Hypothalamus (tissue), 51 donors: ENCODE results near the gene INPP5F.

ENCODE experiments used
- DNase-seq, 51 donors: peaks; one replicate each; lab custom pipeline; 2025; lab: John Stamatoyannopoulos, UW

INPP5F gene

GRCh38 chr10:119806334-119807130 lies 80.7 kb downstream of the INPP5F start:
- no peak for DNase-seq

DNA sequence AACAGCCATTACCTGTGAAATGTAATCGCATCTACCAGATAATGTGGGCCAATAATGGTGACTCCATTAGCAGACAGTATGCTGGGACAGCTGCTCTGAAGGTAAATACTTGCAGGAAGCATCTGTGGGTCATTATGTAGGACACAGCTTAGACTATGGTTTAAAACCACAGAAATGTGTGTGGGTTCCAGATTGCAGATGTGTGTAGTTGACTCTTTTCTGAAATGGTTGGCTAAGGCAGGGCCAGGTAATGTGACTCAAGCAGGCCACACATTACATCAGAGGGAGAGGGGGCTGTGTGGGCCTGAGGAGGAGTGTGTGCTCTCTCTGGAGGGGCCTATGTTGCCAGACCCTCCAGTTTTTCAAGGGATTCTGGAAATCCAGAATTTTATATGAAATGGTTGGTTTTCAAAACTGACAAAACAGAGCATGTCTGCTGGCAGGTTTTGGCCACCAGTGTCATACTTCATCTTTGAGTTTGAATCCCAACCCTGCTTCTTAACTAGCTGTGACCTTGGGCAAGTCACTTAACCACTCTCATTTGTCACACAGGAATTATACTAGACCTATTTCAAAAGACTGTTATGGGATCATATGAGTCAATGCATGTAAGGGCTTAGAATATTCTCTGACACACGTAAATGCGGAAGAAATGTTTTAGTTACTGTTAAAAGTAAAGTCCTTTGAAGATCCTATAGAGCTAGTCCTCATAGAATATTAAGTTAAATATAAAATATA lies 82.3 kb downstream of the INPP5F start:
- DNase-seq: no peak

GRCh38 chr10:119811122-119811521 lies 85.3 kb downstream of the INPP5F start:
- no peak for DNase-seq

DNA sequence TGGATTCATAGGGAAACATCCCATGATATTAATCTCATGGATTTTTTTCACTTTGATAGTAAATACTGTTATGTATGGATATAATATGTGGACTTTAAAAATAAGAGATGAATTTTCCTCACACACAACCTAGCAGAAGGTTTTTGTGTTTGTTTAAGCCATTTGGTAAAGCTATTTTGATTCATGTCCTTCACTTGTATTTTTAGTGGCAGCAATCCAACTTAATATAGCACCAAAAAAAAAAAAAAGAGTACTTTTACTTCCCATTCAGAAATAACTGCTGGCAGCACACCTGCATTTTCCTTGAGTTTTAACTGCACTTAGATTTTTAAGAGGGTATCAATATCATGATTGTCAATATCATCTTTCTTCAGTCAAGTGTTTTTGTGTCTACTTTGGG lies 86.8 kb downstream of the INPP5F start:
- no peak for DNase-seq

DNA sequence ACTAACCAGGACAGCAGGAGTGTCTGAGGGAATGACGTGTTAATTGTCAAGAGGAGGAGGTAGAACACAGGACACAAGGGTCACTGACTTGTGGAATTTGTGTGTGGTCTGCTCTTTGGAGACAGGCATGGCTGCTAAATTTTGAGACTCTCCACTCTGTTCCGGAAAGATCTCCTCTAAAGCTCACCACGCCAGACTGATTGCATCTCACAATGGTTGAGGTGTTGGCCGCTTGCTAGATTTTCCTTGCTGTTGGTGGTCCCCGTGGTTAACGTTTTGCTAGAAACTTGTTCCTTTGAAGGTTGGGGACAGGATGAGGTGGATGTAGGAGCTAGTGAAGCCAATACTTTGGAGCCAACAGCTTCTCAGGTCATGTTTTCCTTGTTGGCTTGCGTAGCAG lies 89.8 kb downstream of the INPP5F start:
- no peak for DNase-seq

GRCh38 chr10:119817991-119818888 lies 92.4 kb downstream of the INPP5F start:
- DNase-seq: peak in 44 of 51 donors; percentile 6 to 74 (median 40)

- DNase-seq: peak in 1 of 51 donors; percentile 70
Measured at GRCh38 chr10:119818889-119819270, 93.0 kb downstream of the INPP5F start.

DNA sequence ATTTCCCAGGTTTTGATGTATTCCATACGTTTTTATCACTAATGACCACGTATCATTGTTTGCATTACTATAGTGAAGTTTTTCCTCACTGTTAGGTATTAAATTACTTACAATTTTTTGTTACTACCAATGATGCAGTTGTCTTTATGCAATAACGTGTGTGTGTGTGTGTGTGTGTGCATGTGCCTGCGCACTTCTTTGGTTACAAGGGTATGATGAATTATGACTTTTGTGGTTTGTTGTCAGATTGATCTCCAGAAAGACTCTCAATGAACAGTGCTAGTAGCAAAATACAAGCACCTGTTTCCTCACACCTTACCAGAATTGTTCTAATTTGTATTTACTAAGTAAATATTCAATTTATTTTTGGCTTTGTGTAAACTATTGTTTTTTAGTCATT lies 95.3 kb downstream of the INPP5F start:
- DNase-seq: no peak

- DNase-seq: no peak
Measured at GRCh38 chr10:119824299-119824698, 98.4 kb downstream of the INPP5F start.

GRCh38 chr10:119826771-119827170 lies 100.9 kb downstream of the INPP5F start:
- no peak for DNase-seq

GRCh38 chr10:119827430-119827829 lies 101.6 kb downstream of the INPP5F start:
- DNase-seq: no peak

GRCh38 chr10:119829429-119829828 lies 103.6 kb downstream of the INPP5F start:
- no peak for DNase-seq

DNA sequence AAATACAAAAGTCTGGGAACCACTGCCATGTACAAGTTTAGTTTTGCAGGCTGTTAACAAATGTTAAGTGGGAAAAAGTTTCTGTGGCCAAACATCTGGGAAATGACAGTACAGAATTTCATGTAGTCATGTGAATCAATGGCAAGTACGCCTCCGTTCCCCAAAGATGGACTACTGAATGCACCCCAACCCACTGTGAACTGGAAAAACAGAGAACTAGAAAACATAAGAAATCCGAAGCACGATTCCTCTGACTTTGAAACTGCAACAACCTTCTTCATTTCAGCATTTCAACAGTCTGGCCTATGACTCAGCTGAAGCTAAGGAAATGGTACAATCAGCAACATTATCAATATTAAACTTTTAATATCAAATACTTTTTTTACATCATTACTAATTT lies 105.0 kb downstream of the INPP5F start:
- no peak for DNase-seq

GRCh38 chr10:119831656-119832055 lies 105.8 kb downstream of the INPP5F start:
- peak in 3 of 51 donors; percentile 1 to 22 (median 11) for DNase-seq

- DNase-seq: no peak
Measured at GRCh38 chr10:119832951-119833350, 107.1 kb downstream of the INPP5F start.

DNA sequence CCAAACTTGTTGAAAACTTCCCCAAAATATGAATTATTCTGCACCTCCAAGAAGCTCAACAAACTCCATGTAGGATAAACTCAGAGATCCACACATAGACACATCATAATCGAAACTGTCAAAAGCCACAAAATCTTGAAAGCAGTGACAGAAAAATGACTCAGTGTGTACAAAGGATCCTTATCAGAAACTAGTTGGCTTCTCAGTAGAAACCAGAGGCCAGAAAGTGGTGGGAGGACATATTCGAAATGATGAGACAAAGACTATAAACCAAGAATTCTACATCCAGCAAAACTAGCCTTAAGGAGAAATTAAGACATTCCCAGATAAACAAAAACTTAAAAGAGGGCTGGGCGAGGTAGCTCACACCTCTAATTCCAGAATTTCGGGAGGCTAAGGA lies 108.3 kb downstream of the INPP5F start:
- no peak for DNase-seq

DNA sequence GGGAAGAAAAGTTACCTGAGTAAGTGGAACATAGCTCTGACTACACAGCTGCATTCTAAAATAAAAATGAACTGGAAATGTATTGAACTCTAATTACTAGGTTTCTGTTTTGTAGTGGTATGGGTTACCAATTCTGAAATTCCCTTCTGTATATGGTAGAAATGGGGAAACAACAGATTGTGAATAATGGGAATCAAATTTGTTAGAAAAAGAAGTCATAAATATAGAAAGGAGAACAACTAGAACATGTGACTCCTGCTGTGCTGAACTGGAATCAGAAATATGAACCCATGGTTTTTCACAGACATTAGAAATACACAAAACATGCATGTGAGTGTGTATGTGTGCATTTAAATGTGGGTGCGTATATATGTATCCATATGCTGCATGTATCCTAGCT lies 119.8 kb downstream of the INPP5F start:
- DNase-seq: no peak

- no peak for DNase-seq
Measured at GRCh38 chr10:119849031-119849789, 123.4 kb downstream of the INPP5F start.

DNA sequence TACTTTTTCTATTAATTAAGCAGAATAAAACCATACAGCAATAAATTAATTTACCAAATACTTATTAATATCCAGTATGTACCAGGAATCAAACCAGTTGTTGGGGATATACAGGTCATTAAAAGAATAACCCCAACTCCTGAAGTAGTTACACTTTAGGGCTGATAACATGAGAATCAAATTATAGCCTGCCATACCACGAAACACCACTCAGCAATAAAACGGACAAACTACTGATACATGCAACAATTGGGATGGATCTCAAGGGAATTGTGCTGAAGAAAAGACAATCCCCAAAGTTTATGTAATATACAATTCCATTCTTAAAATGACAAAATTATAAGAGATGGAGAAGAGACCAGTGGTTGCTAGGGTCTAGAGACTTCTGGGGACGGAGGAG lies 124.1 kb downstream of the INPP5F start:
- DNase-seq: no peak

DNA sequence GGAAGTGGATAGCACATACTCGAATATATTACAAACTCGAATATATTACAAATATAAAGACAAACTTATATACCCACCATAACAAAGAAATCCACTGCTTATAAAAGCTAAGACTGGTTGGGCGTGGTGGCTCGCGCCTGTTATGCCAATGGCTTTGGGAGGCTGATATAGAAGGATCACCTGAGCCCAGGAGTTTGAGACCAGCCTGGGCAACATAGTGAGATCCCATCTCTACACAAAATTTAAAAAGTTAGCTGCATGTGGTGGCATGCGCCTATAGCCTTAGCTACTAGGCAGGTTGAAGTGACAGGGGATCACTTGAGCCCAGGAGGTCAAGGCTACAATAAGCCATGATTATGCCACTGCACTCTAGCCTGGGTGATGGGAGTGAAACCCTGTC lies 126.4 kb downstream of the INPP5F start:
- no peak for DNase-seq
